Measurements from ENCODE around the gene GPR137. TPM values are rescaled to one million over a fixed set of nuclear protein-coding genes. Genes with fewer than 3 reads are reported as not detected.

Gene GPR137
- total RNA-seq, 1 experiment from 2014 or later, result 60.8 TPM

- peak; percentile 29 for DNase-seq (ENCODE audit: low spot score)
Measured at GRCh38 chr11:64285885-64286800, 495 bp downstream of the GPR137 start.

GRCh38 chr11:64286801-64287159 is 1.1 kb downstream of the GPR137 start:
- DNase-seq (ENCODE audit: low spot score), result no peak

DNA sequence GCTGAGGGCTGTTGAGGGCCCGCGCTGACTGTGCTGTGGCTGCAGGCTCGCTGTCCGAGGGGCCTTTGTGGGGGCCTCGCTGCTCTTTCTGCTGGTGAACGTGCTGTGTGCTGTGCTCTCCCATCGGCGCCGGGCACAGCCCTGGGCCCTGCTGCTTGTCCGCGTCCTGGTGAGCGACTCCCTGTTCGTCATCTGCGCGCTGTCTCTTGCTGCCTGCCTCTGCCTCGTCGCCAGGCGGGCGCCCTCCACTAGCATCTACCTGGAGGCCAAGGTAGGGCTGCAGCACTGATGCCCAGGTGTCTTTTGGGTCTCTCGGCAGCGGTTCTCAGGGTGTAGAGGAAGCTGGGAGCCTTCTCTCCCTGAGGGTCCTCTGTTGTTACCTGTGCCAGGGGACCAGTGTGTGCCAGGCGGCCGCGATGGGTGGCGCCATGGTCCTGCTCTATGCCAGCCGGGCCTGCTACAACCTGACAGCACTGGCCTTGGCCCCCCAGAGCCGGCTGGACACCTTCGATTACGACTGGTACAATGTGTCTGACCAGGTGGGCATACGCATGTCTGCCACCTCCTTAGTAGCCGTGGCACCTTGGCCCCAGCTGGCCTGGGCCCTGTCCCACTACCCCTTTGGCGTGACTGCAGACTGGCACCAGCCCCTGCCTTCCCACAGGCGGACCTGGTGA is 2.2 kb downstream of the GPR137 start:
- no peak for DNase-seq (ENCODE audit: low spot score)

GRCh38 chr11:64288353-64288750 is 2.7 kb downstream of the GPR137 start:
- no peak for DNase-seq (ENCODE audit: low spot score)

DNA sequence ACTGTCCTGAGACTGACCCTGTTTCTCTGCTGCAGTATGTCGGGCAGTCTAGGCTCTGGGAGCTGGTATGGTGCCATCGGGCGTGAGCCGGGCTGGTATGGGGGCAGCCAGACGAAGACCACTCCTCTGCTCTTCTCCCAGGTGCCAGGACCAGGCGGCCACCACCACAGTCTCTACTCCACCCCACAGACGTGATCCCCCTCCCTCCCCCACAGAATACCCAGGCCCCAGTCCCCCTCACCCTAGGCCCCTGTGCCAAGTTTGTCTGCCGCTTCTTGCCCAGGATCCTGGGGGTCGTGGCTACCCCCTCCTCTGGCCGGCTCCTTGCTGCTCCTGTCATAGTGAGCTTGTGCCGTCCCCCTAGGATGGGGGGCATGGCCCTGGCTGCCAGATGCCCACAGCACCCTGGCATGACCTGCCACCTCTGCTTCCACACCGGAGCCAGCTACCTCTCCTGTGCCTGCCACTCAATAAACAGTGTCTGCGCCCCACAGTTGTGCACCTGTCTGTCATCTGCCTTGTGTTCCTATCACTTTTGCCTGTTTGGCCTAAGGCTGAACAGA is 3.4 kb downstream of the GPR137 start:
- DNase-seq (ENCODE audit: low spot score), result no peak

DNA sequence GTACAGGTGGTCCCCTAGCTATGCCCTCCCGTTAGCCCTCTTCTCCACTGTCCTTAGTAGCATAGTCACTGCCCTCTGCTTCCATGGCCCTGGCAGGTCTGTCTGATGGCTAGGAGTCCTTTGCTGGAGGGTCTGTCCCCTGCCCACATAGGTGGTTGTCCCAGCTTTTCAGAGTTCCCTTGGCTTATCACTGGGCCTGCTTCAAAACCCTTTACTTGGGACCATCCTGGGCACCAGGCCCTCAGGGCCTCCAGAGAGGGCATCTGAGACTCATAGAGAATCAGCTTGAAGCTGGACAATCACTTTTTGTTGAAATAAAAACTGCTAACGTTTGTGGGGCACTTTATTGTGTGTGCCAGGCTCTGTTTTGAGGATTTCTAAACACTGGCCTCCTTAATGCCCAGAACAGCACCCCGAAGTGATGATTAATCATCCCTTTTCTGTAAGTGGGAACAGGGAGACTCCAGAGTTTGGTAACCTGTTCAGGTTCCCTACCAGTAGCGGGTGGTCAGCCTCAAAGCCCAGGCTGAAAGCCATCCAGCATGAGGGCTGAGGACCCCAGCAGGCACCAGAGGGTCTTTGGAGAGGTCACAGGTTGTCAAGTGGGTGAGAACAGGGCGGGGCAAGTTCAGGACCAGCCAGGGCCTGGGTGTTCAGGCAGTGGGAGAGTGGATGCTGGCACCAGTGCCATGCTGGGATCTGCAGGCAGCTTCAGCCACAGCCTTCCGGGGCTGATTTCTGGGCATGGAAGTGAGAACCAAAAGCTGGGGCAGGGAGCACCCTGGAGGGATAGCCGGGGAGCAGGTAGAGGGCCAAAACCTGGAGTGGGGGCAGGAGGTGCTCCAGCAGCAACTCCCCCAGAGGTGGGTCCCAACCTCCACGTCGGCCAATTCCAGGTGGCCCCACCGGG is 5.0 kb downstream of the GPR137 start:
- no peak for DNase-seq (ENCODE audit: low spot score)

DNA sequence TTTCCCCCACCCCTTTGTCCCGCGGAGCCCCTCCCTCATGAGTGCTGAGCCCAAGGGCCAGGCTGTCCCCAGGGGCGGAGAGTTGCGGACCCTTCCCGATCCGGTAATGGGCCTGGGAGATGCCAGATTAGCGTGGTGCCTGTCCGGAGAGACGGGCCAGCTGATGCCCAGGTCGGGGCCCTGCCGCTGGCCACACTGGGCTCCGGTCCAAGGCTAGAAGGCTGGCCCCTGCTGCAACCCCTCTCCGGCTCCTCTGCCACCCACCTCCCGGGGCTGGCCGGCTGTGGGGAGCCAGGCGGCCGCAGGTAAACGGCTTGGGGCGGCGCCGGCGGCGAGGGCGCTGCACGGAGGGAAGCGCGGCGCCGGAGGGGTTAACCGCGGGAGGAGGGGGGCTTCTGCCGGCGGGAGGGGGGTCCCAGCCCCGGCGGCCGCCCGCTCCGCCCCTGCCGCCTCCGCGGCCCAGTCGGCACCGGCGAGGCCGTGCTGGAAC is 5.7 kb downstream of the GPR137 start, which contains the start of gene KCNK4:
TSS of gene KCNK4 (plus strand) at position 41 of the 490 bp plus-strand sequence. CDS start 1,717 bp downstream, outside the sequence.
- no peak for DNase-seq (ENCODE audit: low spot score)

DNA sequence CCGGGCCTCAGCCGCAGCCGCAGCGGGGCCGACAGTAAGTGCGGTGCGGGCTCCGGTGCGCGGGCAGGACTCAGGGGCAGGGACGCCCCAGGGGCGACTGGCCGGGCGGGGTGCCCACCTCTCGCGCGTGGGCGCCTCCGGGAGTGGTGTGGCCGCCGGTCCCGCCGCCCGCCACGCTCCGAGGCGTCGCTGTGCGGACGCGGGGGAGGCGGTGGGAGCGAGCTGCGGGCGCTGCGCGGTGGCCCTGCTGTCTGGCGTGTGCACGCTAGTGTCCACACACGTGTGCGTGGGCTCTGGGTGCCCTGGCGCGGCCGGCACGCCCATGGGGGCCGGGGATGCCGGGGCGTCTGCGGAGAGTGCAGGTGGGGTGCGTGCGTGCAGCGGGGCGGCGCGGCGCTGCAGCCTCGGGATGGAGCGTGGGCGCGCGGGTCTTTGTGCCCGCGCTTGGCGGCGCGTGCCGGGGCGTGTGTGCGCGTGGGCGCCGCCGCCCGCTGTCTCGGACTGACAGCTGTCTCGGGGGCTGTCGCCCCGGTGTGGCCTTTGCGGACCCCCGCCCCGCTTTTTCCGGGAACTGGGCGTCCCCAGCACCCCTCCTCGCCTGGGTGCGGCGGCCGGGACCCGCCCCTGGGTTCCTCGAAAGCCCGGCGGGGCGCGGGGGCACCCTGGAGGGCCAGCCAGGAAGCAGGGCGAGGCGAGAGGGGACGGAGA is 6.3 kb downstream of the GPR137 start:
- no peak for DNase-seq (ENCODE audit: low spot score)

DNA sequence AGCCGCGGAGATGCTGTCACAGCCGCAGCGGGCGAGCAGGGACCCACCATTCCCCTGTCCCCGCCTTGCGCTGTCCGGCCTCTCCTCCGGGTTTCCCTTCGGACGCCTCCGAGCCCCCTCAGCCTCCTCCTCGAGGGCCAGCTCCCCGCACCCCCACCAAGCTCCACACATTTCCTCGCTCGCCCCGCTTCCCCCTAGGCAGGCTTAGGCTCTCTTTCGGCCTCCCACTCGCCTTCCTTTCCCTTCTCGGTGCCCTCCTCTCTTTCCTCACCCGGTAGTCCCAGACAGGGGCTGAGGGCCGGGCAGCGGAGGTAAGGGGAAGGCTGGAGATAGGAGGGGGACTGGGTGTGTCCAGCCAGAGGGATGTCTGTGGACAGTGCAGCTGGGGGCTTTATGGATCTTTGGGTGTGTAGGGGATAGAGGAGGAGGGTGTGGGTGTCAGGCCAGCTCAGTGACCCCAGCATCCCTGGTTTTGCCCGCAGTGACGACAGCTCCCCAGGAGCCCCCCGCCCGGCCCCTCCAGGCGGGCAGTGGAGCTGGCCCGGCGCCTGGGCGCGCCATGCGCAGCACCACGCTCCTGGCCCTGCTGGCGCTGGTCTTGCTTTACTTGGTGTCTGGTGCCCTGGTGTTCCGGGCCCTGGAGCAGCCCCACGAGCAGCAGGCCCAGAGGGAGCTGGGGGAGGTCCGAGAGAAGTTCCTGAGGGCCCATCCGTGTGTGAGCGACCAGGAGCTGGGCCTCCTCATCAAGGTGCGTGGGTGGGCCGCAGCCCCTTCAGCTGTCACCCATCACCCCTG is 7.0 kb downstream of the GPR137 start:
- DNase-seq (ENCODE audit: low spot score), result no peak

DNA sequence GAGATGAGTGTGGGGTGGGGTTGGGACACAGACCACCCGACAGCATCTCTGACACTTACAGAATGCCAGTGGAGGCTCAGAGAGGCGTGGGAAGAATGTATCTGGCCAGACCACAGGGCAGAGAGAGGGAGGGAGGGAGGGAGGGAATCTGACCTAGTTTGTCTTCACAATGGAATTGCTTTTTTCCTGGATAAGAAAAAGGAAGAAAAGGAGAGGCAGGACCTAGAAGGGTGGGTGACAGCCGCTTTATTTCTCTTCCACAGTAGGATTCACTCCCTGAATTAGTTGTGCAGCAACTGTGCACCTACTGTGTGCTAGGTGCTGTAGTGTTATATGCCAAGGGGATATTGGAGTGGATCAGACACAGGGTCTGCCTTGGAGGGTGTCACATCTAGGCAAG is 9.1 kb downstream of the GPR137 start:
- DNase-seq (ENCODE audit: low spot score), result no peak

DNA sequence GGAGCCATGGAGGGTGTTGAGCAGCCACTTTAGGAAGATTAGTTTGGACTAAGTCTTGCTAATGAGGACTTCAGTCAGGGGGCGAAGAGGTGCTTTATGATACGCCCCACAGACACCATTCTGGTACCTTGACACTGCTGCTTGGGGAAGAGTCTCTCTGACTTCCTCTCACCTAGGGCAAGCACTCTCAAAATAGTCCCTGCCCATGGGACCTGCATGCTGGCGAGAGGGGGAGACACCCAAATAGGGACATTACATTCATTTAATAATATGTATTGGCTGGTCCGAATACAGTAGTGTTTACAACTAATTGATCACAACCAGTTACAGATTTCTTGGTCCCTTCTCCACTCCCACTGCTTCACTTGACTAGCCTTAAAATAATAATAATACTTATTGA is 10.1 kb downstream of the GPR137 start:
- no peak for DNase-seq (ENCODE audit: low spot score)

- no peak for DNase-seq (ENCODE audit: low spot score)
Measured at GRCh38 chr11:64296236-64296635, 10.6 kb downstream of the GPR137 start.

GRCh38 chr11:64296830-64297698 is 11.4 kb downstream of the GPR137 start:
- no peak for DNase-seq (ENCODE audit: low spot score)

DNA sequence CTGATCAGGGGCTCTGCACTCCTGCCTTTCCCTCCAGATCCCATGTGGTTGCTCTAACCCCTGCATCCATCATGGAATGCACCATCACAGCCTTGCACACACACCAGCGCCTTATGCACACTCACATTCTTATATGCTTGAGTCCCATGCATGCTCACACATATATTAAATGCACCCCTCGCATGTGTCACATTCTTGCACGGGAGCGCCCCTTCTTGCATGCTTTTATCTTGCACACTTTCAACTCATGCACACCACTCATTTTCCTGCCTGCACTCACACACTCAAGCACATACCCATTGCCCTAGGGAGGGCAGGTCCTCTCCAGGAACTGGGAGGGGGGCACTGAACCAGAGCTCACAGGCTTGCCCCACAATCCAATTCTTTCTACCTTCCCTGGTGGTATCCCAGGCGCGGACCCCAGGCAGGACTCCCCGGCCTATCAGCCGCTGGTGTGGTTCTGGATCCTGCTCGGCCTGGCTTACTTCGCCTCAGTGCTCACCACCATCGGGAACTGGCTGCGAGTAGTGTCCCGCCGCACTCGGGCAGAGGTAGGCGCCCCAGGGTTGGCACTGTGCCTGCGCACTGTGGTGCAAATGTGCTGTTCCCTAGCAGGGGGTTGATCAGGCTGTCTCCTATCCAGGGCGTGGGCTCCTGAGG is 12.2 kb downstream of the GPR137 start:
- no peak for DNase-seq (ENCODE audit: low spot score)

DNA sequence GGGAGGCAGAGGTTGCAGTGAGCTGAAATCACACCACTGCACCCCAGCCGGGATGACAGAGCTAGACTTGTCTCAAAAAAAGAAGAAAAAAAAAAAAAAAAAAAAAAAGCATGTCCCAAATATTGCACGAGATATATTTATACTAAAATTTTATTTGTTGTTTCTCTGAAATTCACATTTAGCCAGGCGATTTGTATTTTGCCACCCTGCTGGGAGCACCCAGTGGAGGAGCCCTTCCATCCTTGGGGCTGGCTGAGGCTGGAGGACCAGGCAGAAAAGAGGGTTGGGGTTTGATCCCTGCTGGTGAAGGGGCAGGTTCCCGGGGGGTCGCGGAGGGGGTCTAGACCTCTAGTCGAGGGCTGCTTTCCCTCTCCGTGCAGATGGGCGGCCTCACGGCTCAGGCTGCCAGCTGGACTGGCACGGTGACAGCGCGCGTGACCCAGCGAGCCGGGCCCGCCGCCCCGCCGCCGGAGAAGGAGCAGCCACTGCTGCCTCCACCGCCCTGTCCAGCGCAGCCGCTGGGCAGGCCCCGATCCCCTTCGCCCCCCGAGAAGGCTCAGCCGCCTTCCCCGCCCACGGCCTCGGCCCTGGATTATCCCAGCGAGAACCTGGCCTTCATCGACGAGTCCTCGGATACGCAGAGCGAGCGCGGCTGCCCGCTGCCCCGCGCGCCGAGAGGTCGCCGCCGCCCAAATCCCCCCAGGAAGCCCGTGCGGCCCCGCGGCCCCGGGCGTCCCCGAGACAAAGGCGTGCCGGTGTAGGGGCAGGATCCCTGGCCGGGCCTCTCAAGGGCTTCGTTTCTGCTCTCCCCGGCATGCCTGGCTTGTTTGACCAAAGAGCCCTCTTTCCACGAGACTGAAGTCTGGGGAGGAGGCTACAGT is 13.6 kb downstream of the GPR137 start:
- no peak for DNase-seq (ENCODE audit: low spot score)

DNA sequence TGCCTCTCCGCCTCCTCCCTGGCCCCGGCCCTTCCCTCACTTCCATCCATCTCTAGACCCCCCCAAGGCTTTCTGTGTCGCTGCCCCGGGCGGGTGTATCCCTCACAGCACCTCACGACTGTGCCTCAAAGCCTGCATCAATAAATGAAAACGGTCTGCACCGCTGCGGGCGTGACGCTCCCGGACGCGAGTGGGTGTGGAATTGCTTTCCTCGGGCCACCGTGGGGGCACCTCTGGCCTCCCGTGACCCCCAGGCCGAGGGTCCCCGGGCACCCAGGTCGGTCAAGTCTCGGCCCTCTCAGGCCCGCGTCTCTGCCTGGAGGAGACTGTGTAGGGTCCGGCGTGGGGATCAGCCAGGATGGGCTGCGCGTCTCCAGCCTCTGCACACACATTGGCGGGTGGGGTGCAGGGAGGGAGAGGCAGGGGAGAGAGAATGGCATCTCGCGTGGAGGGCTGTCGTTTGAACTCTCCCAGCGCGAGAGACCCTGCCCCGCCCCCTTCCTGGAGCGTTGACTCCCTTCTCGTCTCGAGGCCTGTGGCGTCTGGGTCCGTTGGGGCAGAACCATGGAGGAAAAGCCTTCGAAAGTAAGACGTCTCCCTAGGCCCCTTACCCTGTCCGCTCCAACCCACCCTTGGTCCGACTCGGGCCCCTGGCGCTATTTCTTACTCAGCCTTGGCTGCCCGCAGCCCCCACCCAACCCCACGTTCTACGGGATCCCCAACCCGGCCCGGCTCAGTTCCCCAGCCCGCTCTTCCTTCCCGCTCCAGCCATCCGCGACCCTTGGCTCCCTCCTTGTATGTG is 14.4 kb downstream of the GPR137 start, which contains the start of gene CATSPERZ:
TSS of gene CATSPERZ (plus strand) at position 512 of the 802 bp plus-strand sequence. CDS start at position 565, 53 bp downstream.
- no peak for DNase-seq (ENCODE audit: low spot score)
